Measurements from ENCODE around the gene SLC4A11. TPM values are rescaled to one million over a fixed set of nuclear protein-coding genes. Genes with fewer than 3 reads are reported as not detected.
A peak's percentile ranks its signal among the peaks of the same experiment; 100 is the strongest.
"Not testable (repeated sequence)": the region's sequence is repeated elsewhere in the genome, so short reads cannot be mapped to it uniquely, and the experiment has no call there.

SLC4A11 gene
- total RNA-seq, 1 donor from 2014 or later = 0.59 TPM

- no peak for DNase-seq
These were observed 10.8 kb downstream of the SLC4A11 start for GRCh38 chr20:3227936-3228749.

DNA sequence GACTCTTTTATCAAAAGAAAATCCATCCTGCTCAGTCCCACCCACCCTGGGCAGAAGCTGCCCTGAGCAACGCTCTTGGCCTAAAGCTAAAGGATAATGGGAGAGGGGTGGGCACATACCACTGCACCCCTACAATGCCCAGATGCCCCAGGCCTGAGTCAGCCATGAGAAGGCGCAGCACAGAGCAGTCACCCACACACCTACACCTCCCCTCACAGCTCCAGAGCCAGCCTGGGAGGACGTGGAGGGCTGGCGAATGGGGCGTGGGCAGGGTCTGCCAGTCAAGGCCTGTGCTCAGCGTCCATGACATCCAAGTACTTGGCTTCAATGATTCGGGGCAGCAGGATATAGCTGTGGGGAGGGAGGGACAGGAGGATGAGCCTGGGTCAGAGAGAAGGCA lies 11.5 kb downstream of the SLC4A11 start:
- no peak for DNase-seq

GRCh38 chr20:3226864-3227263 lies 12.1 kb downstream of the SLC4A11 start:
- no peak for DNase-seq

- no peak for DNase-seq
These were observed 12.9 kb downstream of the SLC4A11 start for GRCh38 chr20:3226093-3226492.

- DNase-seq = no peak
These were observed 14.1 kb downstream of the SLC4A11 start for GRCh38 chr20:3224681-3225421.

- DNase-seq = no peak
These were observed 14.9 kb downstream of the SLC4A11 start for GRCh38 chr20:3223994-3224680.

GRCh38 chr20:3223651-3223993 lies 15.4 kb downstream of the SLC4A11 start:
- no peak for DNase-seq

DNA sequence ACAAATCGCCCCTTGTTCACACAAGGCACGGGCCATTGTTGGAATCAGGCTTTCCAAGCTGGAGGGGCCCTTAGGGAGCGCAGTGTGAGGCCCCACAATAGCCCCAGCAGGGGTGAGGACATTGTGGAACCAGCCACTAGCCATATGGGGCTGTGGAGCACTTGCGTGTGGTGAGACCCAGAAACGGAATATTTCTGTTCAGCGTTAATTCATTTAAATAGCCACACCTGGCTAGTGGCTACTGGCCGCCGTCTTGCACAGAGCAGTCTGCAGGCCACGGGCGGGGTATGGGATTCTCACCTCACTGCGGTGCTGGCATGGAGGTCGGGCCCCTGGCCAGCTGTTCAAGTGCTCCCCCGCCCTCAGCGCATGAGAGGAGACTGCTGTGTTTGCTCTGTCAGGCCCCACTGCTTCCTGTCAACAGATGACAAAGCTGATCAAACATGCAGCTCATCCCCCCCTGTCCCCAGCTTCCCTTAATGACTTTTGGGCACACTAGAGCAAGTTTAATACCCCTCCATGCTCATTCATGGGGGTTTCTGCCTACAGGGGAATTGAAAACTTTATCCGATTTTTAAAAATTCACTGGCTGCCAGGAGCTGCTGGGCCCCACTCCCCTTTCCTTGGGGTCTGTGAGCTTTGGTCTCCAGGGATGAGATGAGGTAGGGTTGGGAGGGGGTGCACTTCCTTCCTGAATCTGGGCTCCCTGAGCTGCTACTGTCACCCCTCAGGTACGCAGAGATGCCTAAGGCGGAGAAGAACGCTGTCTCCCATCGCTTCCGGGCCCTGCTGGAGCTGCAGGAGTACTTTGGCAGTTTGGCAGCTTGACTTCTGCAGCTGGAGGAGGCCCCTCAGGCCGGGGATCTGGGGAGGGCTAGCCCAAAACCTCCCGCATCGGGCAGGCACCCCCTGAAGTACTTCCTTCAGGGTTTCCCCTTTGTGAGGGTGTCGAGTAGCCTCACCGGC lies 16.1 kb downstream of the SLC4A11 start:
- DNase-seq = peak; percentile 14

DNA sequence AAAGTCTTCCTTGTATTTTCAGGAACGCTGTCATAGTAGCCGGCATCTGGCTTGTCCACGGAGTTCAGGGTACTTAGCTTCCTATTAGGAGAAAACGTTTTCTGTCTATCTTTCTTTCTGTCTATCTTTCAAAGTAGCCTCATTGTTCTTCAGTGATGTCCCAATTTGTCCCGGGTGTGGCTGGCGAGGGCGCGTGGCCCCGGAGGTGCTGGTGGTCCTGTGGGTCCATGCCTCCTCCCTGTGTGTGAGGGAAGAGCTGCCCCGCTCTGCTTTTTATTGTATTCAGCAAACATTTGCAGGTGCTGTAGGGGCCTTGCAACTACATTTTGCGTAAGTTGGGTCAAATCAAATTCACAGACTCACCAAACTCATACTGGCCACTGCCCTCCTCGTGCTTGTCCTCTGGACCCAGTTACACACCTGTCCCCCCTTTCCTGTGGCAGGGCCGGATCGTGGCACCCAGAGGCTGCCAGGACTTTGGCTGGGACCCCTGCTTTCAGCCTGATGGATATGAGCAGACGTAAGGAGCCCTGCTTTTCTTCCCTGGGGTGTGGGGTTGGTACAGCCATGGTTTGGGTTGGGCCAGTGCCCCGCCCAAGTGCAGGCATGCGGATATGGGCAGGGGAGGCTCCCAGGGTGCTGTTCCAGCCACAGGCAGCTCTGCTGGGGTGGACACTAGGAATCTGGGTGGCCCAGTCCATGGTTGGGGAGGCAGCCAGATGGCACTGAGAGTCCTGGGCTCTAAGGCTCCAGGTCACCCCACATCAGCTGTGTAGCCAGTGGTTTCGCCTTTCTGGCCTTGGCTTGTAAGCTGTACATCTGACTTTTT lies 17.4 kb downstream of the SLC4A11 start:
- no peak for DNase-seq

- DNase-seq = no peak
These were observed 20.5 kb downstream of the SLC4A11 start for GRCh38 chr20:3218307-3218988.

GRCh38 chr20:3215359-3215917 lies 23.6 kb downstream of the SLC4A11 start:
- DNase-seq = not testable (repeated sequence)

DNA sequence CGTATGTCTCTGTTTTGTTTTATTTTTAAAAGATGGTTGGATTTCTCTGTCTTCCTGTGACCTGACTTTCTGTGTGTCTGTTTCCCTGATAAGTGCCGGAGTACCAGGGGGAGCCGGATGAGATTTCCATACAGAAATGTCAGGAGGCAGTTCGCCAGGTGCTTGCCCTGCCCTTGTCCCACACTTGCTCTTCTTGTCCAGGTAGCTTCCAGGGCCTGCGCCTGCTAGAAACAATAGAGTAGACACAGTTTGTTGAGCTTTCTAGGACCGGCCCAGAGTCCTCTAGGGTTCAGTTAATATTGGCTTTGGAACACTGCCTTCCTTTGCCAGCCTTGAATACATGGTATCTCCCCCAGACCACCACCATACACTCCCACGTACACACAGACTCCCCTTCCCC lies 25.8 kb downstream of the SLC4A11 start:
- no peak for DNase-seq

DNA sequence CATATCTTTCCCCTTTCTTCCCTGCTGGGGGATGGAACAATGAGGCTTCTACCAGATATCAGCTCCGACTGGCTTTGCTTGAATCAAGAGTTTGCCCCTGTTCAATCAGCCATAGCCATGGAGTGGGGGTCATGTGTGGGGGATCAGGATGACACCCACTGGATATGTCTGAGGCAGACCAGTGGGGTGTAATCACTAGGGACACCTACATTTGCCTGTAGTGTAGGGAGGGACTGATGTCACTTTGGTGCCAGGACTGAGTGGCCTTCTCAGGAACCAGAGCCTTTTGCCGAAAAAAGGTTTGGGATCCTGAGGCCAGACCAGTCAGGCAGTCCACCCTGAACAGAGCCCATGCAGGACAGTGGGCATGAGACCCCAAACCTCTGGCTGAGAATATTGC lies 28.6 kb downstream of the SLC4A11 start:
- no peak for DNase-seq

DNA sequence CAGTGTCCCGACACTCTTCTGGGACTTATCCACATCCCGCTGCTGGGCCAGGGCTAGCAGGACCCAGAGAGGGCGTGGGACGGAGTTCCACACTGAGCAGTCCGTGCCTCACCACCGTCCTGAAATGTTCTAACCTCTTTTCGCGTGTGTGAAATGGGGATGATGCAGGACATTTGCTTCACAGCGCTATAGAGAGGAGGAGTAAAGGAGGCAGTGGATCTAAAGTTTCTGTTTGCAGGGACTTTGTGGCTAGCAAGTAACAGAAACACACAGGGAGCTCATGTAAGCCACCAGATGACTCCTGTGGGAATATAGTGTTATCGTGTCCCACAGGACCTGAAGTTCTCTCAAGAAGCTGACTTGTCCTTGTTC lies 29.1 kb downstream of the SLC4A11 start:
- DNase-seq = no peak

DNA sequence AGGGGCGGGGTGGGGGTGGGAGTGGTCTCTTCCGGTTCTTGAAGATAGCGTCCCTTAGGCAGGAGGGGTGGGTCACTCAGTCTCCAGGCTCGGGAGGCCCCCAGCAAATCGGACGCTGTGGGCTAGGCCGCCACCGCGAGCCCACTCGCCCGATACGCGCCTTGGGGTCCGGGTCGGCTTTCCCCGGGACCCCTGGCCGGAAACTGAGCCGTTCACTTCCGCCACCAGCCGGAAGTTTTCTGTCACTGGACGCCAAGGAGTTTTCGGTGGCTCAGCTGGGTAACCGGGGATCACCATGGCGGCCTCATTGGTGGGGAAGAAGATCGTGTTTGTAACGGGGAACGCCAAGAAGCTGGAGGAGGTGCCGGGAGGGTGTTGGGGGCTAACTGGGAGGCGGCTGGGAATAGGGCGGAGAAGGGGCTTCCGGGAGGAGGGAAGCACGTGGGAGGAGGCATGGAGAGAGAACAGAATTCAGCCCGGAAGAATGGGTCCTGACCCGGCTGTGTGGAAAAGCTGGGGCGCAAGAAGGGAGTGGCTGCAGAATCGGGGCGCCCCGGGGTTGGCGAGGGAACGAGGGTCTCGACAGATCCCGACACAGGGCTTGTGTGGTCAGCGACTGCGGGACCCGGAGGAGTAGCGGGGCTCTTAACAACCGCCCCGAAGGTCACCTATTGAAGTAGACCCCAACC lies 29.6 kb downstream of the SLC4A11 start, which contains the start of gene ITPA:
Gene ITPA (plus strand): TSS at position 242 of the 689 bp plus-strand sequence. CDS start 54 bp downstream, at position 296.
- peak; percentile 11 for DNase-seq

DNA sequence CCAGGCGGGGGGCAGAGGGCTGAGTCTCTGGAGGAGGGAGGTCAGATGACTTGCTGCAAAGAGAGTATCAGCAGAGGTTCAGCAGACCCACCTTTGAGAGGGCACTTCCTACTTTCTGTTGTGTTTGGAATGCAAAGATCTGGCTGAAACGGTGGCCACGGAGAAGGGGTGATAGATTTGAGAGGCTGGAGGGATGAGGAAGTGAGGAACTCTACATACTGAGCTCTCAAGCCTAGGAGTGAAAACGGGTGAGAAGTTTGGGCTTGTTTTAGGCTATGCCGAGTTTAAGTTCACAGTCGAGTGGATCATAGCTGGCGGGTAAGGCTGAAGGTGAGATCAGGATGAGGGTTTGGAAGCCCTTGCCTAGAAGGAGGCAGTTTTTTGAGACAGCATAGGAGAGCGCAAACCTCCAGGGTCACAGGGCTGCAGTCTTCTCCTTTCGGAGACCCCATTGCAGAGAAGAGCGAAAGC lies 30.2 kb downstream of the SLC4A11 start:
- no peak for DNase-seq

- DNase-seq = peak; percentile 71
These were observed 34.7 kb downstream of the SLC4A11 start, which contains the start of gene DDRGK1 for GRCh38 chr20:3204124-3204794. Gene DDRGK1 (minus strand): TSS chr20:3204682. CDS start chr20:3204627, 55 bp downstream.

Data from skin of body (tissue), 2 donors.